BE2C (cell line): ENCODE measurements around the gene PRPF6.

Source experiments
- DNase-seq: peaks from one replicate; pipeline ENCODE4 v3.0.0-alpha.2; 2020
- H3K27me3 ChIP-seq: fragments of 250-450 bp; sonication (Bioruptor Pico); 2 replicates; pipeline ENCODE4 v1.5.1; 2020; ENCODE audit warnings: mild to moderate bottlenecking
- H3K36me3 ChIP-seq: fragments of 250-450 bp; sonication (Bioruptor Pico); 2 replicates; pipeline ENCODE4 v1.5.1; 2020; ENCODE audit warnings: mild to moderate bottlenecking
- H3K4me1 ChIP-seq: fragments of 250-450 bp; sonication (Bioruptor Pico); 2 replicates; pipeline ENCODE4 v1.5.1; 2020
- H3K4me3 ChIP-seq: 2 replicates; pipeline ENCODE4 v1.5.1; 2011; ENCODE audit warnings: low read depth, low read length
- H3K9me3 ChIP-seq: fragments of 250-450 bp; sonication (Bioruptor Pico); 2 replicates; pipeline ENCODE4 v1.5.1; 2020
- CTCF ChIP-seq: IDR thresholded peaks from 2 replicates; pipeline ENCODE4 v1.5.1; 2012; ENCODE audit warnings: mild to moderate bottlenecking, low read depth, low read length

Gene PRPF6

GRCh38 chr20:64052326-64052722, 71.4 kb downstream of the PRPF6 start:
- Histone ChIP-seq H3K36me3 (no peaks in the 10 kb centered on the region), H3K4me3 (no peak overlapping the region), H3K27me3 (peaks cover 10% of the 10 kb centered on the region), H3K4me1 (peaks cover 47% of the 10 kb centered on the region), H3K9me3 (no peaks in the 10 kb centered on the region)
- no peak for TF ChIP-seq CTCF
- no peak for DNase-seq

- no peak for DNase-seq
- Histone ChIP-seq H3K9me3 (no peaks in the 10 kb centered on the region), H3K27me3 (peaks cover 6% of the 10 kb centered on the region), H3K4me1 (peaks cover 50% of the 10 kb centered on the region), H3K4me3 (no peak overlapping the region), H3K36me3 (no peaks in the 10 kb centered on the region)
- TF ChIP-seq CTCF = no peak
These were observed 72.3 kb downstream of the PRPF6 start for GRCh38 chr20:64052987-64053840.

- DNase-seq = peak; percentile 81
- no peaks in the 10 kb centered on the region for H3K27me3 ChIP-seq
- peaks cover 50% of the 10 kb centered on the region for H3K4me1 ChIP-seq
- peak; percentile 64 for TF ChIP-seq CTCF
- H3K9me3 ChIP-seq = no peaks in the 10 kb centered on the region
- peak overlapping the region; percentile 28; the same call in 1 of the 2 replicates for H3K4me3 ChIP-seq
- no peaks in the 10 kb centered on the region for H3K36me3 ChIP-seq
These were observed 73.1 kb downstream of the PRPF6 start for GRCh38 chr20:64053841-64054661.

- no peaks in the 10 kb centered on the region for H3K36me3 ChIP-seq
- DNase-seq = no peak
- H3K4me1 ChIP-seq = peaks cover 48% of the 10 kb centered on the region
- no peaks in the 10 kb centered on the region for H3K9me3 ChIP-seq
- no peaks in the 10 kb centered on the region for H3K27me3 ChIP-seq
- no peak overlapping the region for H3K4me3 ChIP-seq
- TF ChIP-seq CTCF = no peak
These were observed 74.5 kb downstream of the PRPF6 start for GRCh38 chr20:64055396-64055892.

- no peak for TF ChIP-seq CTCF
- no peaks in the 10 kb centered on the region for H3K27me3 ChIP-seq
- peak; percentile 87 for DNase-seq
These were observed 75.1 kb downstream of the PRPF6 start for GRCh38 chr20:64055893-64056638.

More at GRCh38 chr20:64055893-64056638, 75.1 kb downstream of the PRPF6 start:
- no peaks in the 10 kb centered on the region for H3K36me3 ChIP-seq
- H3K4me3 ChIP-seq = no peak overlapping the region
- no peaks in the 10 kb centered on the region for H3K9me3 ChIP-seq
- peaks cover 48% of the 10 kb centered on the region for H3K4me1 ChIP-seq
